Mucosa of descending colon (tissue), 3 donors: ENCODE data around the gene VMP1. TPM values are rescaled to one million over a fixed set of nuclear protein-coding genes. Genes with fewer than 3 reads are reported as not detected.

Source experiments
- ATAC-seq: fragments of 200-7000 bp; cut with Tn5 transposase; one replicate; pipeline ENCODE4 v1.9.1; 2020; ENCODE audit warnings: mild to moderate bottlenecking, moderate library complexity
- DNase-seq, 3 donors: peaks; one replicate each; pipeline ENCODE4 v3.0.0-alpha.2; 2020
- H3K36me3 ChIP-seq: fragments of 200-600 bp; one replicate; pipeline ENCODE4 v1.8.0; 2021; ENCODE audit warnings: low read depth, mild to moderate bottlenecking
- H3K4me1 ChIP-seq: fragments of 200-600 bp; one replicate; pipeline ENCODE4 v1.8.0; 2021; ENCODE audit warnings: low read depth, mild to moderate bottlenecking
- H3K4me3 ChIP-seq: fragments of 200-600 bp; one replicate; pipeline ENCODE4 v1.8.0; 2021; ENCODE audit warnings: mild to moderate bottlenecking
- H3K9me3 ChIP-seq: fragments of 200-600 bp; one replicate; pipeline ENCODE4 v1.8.0; 2021; ENCODE audit warnings: mild to moderate bottlenecking
- intact Hi-C, 2 donors: fragments of 100-400 bp; cut with DNase I in 1 of 2; cut with micrococcal nuclease in 1 of 2; formaldehyde crosslinking; loops; one replicate each; pipeline versions ENCODE4 v1.11.0 to v1.11.1; 2022; cut with DNase I, micrococcal nuclease
- total RNA-seq, 3 donors: library from RNA; stranded (reverse); fragmentation: NEBNext Ultra II Directional in 2 of 3; extraction: Animal tissue kit (Norgen Biotek cat#: 25700) in 2 of 3; gene quantifications; one replicate each; pipeline versions ENCODE4 v1.2.1 to v1.2.4, GENCODE V29; 2021 to 2023
- TF ChIP-seq, protein P1 (sequence below): fragments of 200-600 bp; IDR thresholded peaks from one replicate; pipeline ENCODE4 v1.8.0; 2022; ENCODE audit warnings: antibody characterized with exemption, mild to moderate bottlenecking
- donor health status: DM: no; HTN: no; CAD: no; lungs with moderate emphysema.
- donor health status: DM: no; HTN: no; CAD: no.
- donor health status: DM: no; HTN: yes; CAD: no.

Gene VMP1
- total RNA-seq, 3 donors from 2014 or later: 257 to 361 (median 266) TPM

DNA sequence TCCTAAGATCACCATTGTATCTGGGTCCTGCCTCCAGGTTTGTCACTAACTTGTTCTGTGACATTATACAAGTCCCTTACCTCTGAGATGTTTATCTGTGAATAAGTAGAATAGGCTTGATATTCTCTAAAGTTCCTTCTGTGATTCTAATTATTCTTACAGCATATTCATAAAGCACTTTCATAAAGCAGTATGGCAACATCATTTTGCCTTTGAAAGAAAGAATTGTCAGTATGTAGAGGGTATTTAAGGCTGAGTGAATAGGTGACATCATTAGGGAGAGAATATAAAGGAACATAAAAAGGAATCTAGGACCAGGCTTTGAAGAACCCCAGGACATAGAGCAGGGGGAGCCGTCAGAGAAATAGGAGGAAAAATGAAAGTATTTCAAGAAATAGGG lies 15.6 kb downstream of the VMP1 start:
- ATAC-seq: no peak
- TF ChIP-seq, protein P1, sequence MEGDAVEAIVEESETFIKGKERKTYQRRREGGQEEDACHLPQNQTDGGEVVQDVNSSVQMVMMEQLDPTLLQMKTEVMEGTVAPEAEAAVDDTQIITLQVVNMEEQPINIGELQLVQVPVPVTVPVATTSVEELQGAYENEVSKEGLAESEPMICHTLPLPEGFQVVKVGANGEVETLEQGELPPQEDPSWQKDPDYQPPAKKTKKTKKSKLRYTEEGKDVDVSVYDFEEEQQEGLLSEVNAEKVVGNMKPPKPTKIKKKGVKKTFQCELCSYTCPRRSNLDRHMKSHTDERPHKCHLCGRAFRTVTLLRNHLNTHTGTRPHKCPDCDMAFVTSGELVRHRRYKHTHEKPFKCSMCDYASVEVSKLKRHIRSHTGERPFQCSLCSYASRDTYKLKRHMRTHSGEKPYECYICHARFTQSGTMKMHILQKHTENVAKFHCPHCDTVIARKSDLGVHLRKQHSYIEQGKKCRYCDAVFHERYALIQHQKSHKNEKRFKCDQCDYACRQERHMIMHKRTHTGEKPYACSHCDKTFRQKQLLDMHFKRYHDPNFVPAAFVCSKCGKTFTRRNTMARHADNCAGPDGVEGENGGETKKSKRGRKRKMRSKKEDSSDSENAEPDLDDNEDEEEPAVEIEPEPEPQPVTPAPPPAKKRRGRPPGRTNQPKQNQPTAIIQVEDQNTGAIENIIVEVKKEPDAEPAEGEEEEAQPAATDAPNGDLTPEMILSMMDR: no peak

DNA sequence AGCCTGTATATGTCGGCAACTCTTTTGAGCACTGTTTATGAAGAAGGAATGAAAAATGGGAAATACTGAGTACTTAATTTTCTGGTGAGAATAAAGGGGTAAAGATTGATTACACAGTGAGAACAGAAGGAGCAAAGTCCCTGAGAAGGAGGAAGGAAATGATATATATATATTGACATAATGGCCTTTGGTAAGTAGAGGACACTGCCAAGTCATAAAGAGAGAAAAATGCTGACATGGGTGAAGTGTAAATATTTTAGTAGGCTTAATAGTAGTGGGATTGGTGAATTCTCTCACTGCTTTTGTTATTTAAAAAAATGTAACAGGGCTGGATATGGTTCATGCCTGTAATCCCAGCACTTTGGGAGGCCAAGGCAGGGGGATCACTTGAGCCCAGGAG lies 16.2 kb downstream of the VMP1 start:
- peaks cover 51% of the 10 kb centered on the region for H3K4me1 ChIP-seq
- no peaks in the 10 kb centered on the region for H3K36me3 ChIP-seq
- H3K4me3 ChIP-seq: no peak overlapping the region
- ATAC-seq (peak; percentile 92), DNase-seq (no peak)
- intact Hi-C loops: no loop called here
- TF ChIP-seq, protein P1: no peak
- H3K9me3 ChIP-seq: no peaks in the 10 kb centered on the region

More for the DNA sequence above, 15.6 kb downstream of the VMP1 start:
- no peaks in the 10 kb centered on the region for H3K9me3 ChIP-seq
- H3K4me3 ChIP-seq: no peak overlapping the region
- DNase-seq: no peak
- intact Hi-C loops: no loop called here
- H3K36me3 ChIP-seq: no peaks in the 10 kb centered on the region
- peaks cover 46% of the 10 kb centered on the region for H3K4me1 ChIP-seq

DNA sequence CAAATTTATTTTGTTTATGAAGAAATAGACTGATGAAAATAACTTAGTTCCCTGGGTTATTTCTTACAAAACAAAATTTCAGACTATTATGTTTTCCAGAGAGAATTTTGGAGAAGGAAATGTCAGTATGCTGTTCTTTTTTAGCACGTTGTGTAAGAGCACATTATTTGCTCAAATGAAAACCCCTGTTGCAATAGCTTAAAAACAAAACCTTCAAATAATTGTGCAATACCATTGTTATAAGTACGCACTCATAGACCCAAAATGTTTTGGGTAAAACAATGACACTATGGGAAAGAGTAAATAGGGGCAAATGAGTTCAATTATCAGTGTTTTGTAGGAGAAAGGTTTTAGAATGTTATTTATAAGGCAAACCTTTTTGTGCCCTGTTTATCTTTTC lies 18.2 kb downstream of the VMP1 start:
- no peak for ATAC-seq
- H3K9me3 ChIP-seq: no peaks in the 10 kb centered on the region
- intact Hi-C loops: no loop called here
- H3K4me3 ChIP-seq: no peak overlapping the region
- TF ChIP-seq, protein P1: no peak
- H3K4me1 ChIP-seq: peaks cover 48% of the 10 kb centered on the region
- no peak for DNase-seq
- H3K36me3 ChIP-seq: no peaks in the 10 kb centered on the region

DNA sequence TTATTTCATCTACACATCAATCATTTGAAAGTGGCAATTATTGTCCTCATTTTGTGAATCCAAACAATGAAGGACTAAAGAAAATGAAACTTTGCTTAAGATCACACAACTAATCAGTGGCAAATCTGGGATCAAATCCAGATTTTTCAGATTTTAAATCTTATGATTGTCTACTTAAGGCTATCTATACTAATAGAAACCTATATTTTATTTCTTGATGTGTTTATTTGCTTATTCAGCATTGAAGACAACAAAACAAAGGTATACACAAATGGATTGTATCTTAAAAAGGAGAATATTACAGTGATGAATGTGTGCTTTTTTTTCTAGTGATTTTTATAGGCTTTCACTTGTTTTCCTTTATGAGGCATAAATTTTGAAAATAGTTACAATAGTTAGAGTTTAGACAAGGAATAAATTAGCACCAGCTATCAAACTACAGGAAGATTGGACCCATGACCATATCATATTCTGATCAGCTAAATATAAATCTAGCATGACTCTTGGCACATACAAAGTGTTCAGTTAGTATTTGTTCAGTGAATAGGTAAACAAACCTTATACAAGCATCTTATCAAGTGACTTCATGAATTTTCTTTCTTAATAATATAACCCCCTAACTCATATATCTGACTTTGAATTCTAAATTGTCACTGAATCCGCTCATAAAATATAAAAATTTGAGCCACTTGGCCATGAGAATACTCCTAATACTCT lies 20.5 kb downstream of the VMP1 start:
- TF ChIP-seq, protein P1: no peak
- intact Hi-C loops: no loop called here
- H3K9me3 ChIP-seq: no peaks in the 10 kb centered on the region
- H3K36me3 ChIP-seq: no peaks in the 10 kb centered on the region
- H3K4me1 ChIP-seq: peaks cover 42% of the 10 kb centered on the region
- ATAC-seq (no peak), DNase-seq (no peak)
- H3K4me3 ChIP-seq: no peak overlapping the region

DNA sequence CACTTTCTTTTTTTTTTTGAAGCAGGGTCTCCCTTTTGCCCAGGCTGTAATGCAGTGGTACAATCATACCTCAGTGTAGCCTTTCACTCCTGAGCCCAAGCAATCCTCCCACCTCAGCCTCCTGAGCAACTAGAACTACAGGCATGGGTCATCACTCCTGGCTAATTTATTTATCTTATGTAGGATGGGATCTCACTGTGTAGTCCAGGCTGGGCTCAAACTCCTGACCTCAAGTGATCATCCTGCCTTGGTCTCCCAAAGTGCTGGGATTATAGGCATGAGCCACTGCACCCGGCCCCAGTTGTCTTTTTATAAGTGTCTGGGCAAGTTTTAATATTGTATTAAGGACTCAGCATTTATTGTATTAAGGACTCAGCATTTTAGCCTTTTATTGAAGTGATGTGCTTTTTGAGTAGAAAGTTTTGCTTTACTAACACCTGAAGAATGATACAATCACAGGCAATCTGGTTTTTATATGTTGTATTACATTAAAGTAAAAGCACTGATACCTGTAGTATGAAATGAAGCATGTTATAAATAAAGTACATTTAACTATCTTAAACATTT lies 22.9 kb downstream of the VMP1 start:
- intact Hi-C loops: no loop called here
- ATAC-seq (no peak), DNase-seq (no peak)
- Histone ChIP-seq H3K9me3 (no peaks in the 10 kb centered on the region), H3K36me3 (no peaks in the 10 kb centered on the region), H3K4me3 (no peak overlapping the region), H3K4me1 (peaks cover 39% of the 10 kb centered on the region)
- TF ChIP-seq, protein P1: no peak
